H9 (cell line): ENCODE results near the gene PREB. TPM values are rescaled to one million over a fixed set of nuclear protein-coding genes. Genes with fewer than 3 reads are reported as not detected.

Experiments used
- DNase-seq: peaks from one replicate; pipeline ENCODE4 v3.0.0-alpha.2; 2017
- H2AFZ ChIP-seq: one replicate; pipeline ENCODE4 v1.6.1; 2013; ENCODE audit warnings: mild to moderate bottlenecking, low read length, control low read depth, moderate library complexity
- H2AK5ac ChIP-seq: 2 replicates; pipeline ENCODE4 v1.6.1; 2013; ENCODE audit warnings: low read length, control low read depth, mixed read lengths; ENCODE audit not compliant: insufficient read length
- H2BK120ac ChIP-seq: one replicate; pipeline ENCODE4 v1.6.1; 2013; ENCODE audit warnings: low read depth, mild to moderate bottlenecking, low read length, control low read depth, inconsistent platforms; ENCODE audit not compliant: poor library complexity, severe bottlenecking
- H2BK12ac ChIP-seq: 2 replicates; pipeline ENCODE4 v1.6.1; 2013; ENCODE audit warnings: low read length, control low read depth, mixed read lengths, low read depth; ENCODE audit not compliant: insufficient read length
- H2BK15ac ChIP-seq: 2 replicates; pipeline ENCODE4 v1.6.1; 2013; ENCODE audit warnings: low read depth, low read length, control low read depth
- H2BK20ac ChIP-seq: one replicate; pipeline ENCODE4 v1.6.1; 2013; ENCODE audit warnings: low read depth, mild to moderate bottlenecking, low read length, control low read depth, inconsistent platforms; ENCODE audit not compliant: poor library complexity, severe bottlenecking
- H2BK5ac ChIP-seq: 2 replicates; pipeline ENCODE4 v1.6.1; 2013; ENCODE audit warnings: low read length, control low read depth, mixed read lengths; ENCODE audit not compliant: insufficient read length
- H3K14ac ChIP-seq: 2 replicates; pipeline ENCODE4 v1.6.1; 2013; ENCODE audit warnings: low read length, control low read depth; ENCODE audit not compliant: insufficient read depth
- H3K18ac ChIP-seq: 2 replicates; pipeline ENCODE4 v1.6.1; 2013; ENCODE audit warnings: low read depth, mild to moderate bottlenecking, mixed read lengths, low read length, control low read depth; ENCODE audit not compliant: insufficient read length
- H3K23ac ChIP-seq: 2 replicates; pipeline ENCODE4 v1.6.1; 2013; ENCODE audit warnings: low read length, control low read depth, mixed read lengths, low read depth; ENCODE audit not compliant: insufficient read length
- H3K23me2 ChIP-seq: 2 replicates; pipeline ENCODE4 v1.6.1; 2013; ENCODE audit warnings: low read depth, mild to moderate bottlenecking, mixed read lengths, low read length, control low read depth; ENCODE audit not compliant: insufficient read length, poor library complexity, severe bottlenecking
- H3K27ac ChIP-seq: 2 replicates; pipeline ENCODE4 v1.5.1; 2013; ENCODE audit warnings: low read length, control low read depth, mixed read lengths, low read depth; ENCODE audit not compliant: insufficient read length
- H3K27me3 ChIP-seq: 2 replicates; pipeline ENCODE4 v1.6.1; 2013; ENCODE audit warnings: low read length, control low read depth, inconsistent platforms; ENCODE audit not compliant: insufficient read depth
- H3K4ac ChIP-seq: 2 replicates; pipeline ENCODE4 v1.6.1; 2013; ENCODE audit warnings: low read depth, mild to moderate bottlenecking, control low read depth, inconsistent platforms, low read length, moderate library complexity
- H3K4me1 ChIP-seq: 2 replicates; pipeline ENCODE4 v1.6.1; 2013; ENCODE audit warnings: low read length, control low read depth, inconsistent platforms; ENCODE audit not compliant: insufficient read depth
- H3K4me2 ChIP-seq: 2 replicates; pipeline ENCODE4 v1.6.1; 2013; ENCODE audit warnings: low read length, control low read depth, mixed read lengths; ENCODE audit not compliant: insufficient read length, insufficient read depth
- H3K56ac ChIP-seq: 2 replicates; pipeline ENCODE4 v1.6.1; 2013; ENCODE audit warnings: low read depth, mild to moderate bottlenecking, mixed read lengths, low read length, control low read depth; ENCODE audit not compliant: insufficient read length
- H3K79me1 ChIP-seq: 2 replicates; pipeline ENCODE4 v1.6.1; 2013; ENCODE audit warnings: low read depth, mild to moderate bottlenecking, moderate library complexity, low read length, control low read depth, inconsistent platforms; ENCODE audit not compliant: insufficient read depth, poor library complexity, severe bottlenecking
- H3K79me2 ChIP-seq: 2 replicates; pipeline ENCODE4 v1.6.1; 2013; ENCODE audit warnings: low read length, control low read depth, inconsistent platforms; ENCODE audit not compliant: insufficient read depth
- H3K9ac ChIP-seq: 2 replicates; pipeline ENCODE4 v1.6.1; 2013; ENCODE audit warnings: low read length, control low read depth, mixed read lengths; ENCODE audit not compliant: insufficient read length; ENCODE audit errors: extremely low read depth
- H3K9me3 ChIP-seq: one replicate; pipeline ENCODE4 v1.6.1; 2013; ENCODE audit warnings: low read depth, low read length, inconsistent platforms; ENCODE audit not compliant: control insufficient read depth
- H3T11ph ChIP-seq: one replicate; pipeline ENCODE4 v1.6.1; 2013; ENCODE audit warnings: mild to moderate bottlenecking, low read length, control low read depth, inconsistent platforms
- H4K20me1 ChIP-seq: one replicate; pipeline ENCODE4 v1.6.1; 2013; ENCODE audit not compliant: control insufficient read depth, insufficient read length, insufficient read depth
- H4K5ac ChIP-seq: 2 replicates; pipeline ENCODE4 v1.6.1; 2013; ENCODE audit warnings: low read depth, mild to moderate bottlenecking, mixed read lengths, low read length, control low read depth; ENCODE audit not compliant: insufficient read length
- H4K8ac ChIP-seq: replicated peaks from 2 replicates; pipeline ENCODE4 v1.6.1; 2013; ENCODE audit warnings: low read length, control low read depth, mixed read lengths, low read depth; ENCODE audit not compliant: insufficient read length
- H4K91ac ChIP-seq: 2 replicates; pipeline ENCODE4 v1.6.1; 2013; ENCODE audit warnings: low read depth, mild to moderate bottlenecking, moderate library complexity, mixed read lengths, low read length, control low read depth; ENCODE audit not compliant: insufficient read length
- H3K27ac Mint-ChIP-seq, 3 experiments: 2 replicates in 2 of 3; 3 replicates in 1 of 3; pipeline ENCODE4 v1.8.0; 2020 to 2021; ENCODE audit warnings: mixed read lengths in 3 of 3, mild to moderate bottlenecking in 1 of 3, moderate library complexity in 1 of 3
- H3K27me3 Mint-ChIP-seq: 2 replicates; pipeline ENCODE4 v1.8.0; 2021; ENCODE audit warnings: low read depth, mild to moderate bottlenecking, moderate library complexity, mixed read lengths
- H3K36me3 Mint-ChIP-seq, 3 experiments: 2 replicates in 2 of 3; 3 replicates in 1 of 3; pipeline ENCODE4 v1.8.0; 2020 to 2021; ENCODE audit warnings: low read depth in 3 of 3, mixed read lengths in 3 of 3; ENCODE audit not compliant: insufficient read depth in 1 of 3
- H3K4me1 Mint-ChIP-seq, 2 experiments: 2 replicates each; pipeline ENCODE4 v1.8.0; 2020; ENCODE audit warnings: mixed read lengths in 2 of 2
- H3K4me3 Mint-ChIP-seq, 2 experiments: 2 replicates in 1 of 2; 3 replicates in 1 of 2; pipeline ENCODE4 v1.8.0; 2020 to 2021; ENCODE audit warnings: mild to moderate bottlenecking in 2 of 2, mixed read lengths in 2 of 2, moderate library complexity in 1 of 2
- H3K9me3 Mint-ChIP-seq, 2 experiments: 2 replicates in 1 of 2; 3 replicates in 1 of 2; pipeline ENCODE4 v1.8.0; 2020; ENCODE audit warnings: mild to moderate bottlenecking in 2 of 2, mixed read lengths in 2 of 2, moderate library complexity in 1 of 2
- WGBS: extraction: QIAGEN DNeasy Blood & Tissue Kit; methylation state at CpG from one replicate; pipeline ENCODE4 v1.1.7; 2013; ENCODE audit warnings: missing lambda C conversion rate, low lambda C conversion rate, mixed read lengths; ENCODE audit not compliant: insufficient read length; ENCODE audit errors: extremely low coverage; 5-methylcytosine and 5-hydroxymethylcytosine counted together
- total RNA-seq: library from RNA; stranded (reverse); gene quantifications from 2 replicates; pipeline ENCODE4 v1.2.1, GENCODE V29; 2021
- TF ChIP-seq, protein P1 (sequence below): fragments of 200-600 bp; sonication (generic); conservative IDR thresholded peaks from 3 replicates; pipeline ENCODE4 v1.8.0; 2021; ENCODE audit warnings: antibody characterized with exemption, mild to moderate bottlenecking

Gene PREB
- total RNA-seq, 1 experiment from 2014 or later, result 43.6 TPM

DNA sequence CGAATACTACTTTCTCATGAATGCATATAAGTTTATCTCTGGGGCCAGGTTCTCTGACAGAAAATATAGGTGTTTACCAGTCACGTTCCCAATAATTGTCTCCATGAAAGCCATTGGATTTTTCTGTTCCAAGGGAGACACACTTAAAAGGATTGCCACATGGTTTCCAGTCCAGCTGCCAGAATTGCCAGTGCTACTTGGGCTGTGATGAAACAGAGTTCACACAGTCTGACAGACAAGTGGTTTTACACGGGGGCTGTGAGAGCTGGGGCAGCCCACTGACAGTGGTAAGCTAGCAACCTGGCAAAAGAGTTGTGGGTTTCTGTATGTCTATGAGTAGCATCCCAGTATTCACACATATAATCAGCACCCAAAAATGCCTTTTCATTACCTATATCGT lies 49.7 kb upstream of the PREB start:
- H4K91ac ChIP-seq, result no peak overlapping the region
- H3K36me3 Mint-ChIP-seq, result no peaks in the 10 kb centered on the region
- no peak overlapping the region for H3T11ph ChIP-seq
- no peaks in the 10 kb centered on the region for H3K9me3 Mint-ChIP-seq
- no peak overlapping the region for H3K4me3 Mint-ChIP-seq
- no peak overlapping the region for H4K8ac ChIP-seq
- no peak for DNase-seq
- H3K79me2 ChIP-seq, result no peaks in the 10 kb centered on the region
- H2BK15ac ChIP-seq, result no peak overlapping the region
- no peak overlapping the region for H2BK12ac ChIP-seq
- no peak overlapping the region for H2BK120ac ChIP-seq
- H3K9ac ChIP-seq, result no peak overlapping the region
- H3K14ac ChIP-seq, result no peak overlapping the region
- no peaks in the 10 kb centered on the region for H3K9me3 ChIP-seq
- no peak overlapping the region for H2AK5ac ChIP-seq
- H3K4ac ChIP-seq, result no peak overlapping the region
- no peaks in the 10 kb centered on the region for H3K27me3 ChIP-seq
- no peak overlapping the region for H3K18ac ChIP-seq
- H3K4me1 Mint-ChIP-seq, result no peaks in the 10 kb centered on the region
- no peak overlapping the region for H4K5ac ChIP-seq
- TF ChIP-seq, protein P1, sequence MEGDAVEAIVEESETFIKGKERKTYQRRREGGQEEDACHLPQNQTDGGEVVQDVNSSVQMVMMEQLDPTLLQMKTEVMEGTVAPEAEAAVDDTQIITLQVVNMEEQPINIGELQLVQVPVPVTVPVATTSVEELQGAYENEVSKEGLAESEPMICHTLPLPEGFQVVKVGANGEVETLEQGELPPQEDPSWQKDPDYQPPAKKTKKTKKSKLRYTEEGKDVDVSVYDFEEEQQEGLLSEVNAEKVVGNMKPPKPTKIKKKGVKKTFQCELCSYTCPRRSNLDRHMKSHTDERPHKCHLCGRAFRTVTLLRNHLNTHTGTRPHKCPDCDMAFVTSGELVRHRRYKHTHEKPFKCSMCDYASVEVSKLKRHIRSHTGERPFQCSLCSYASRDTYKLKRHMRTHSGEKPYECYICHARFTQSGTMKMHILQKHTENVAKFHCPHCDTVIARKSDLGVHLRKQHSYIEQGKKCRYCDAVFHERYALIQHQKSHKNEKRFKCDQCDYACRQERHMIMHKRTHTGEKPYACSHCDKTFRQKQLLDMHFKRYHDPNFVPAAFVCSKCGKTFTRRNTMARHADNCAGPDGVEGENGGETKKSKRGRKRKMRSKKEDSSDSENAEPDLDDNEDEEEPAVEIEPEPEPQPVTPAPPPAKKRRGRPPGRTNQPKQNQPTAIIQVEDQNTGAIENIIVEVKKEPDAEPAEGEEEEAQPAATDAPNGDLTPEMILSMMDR, result no peak
- no peak overlapping the region for H3K56ac ChIP-seq
- H2BK5ac ChIP-seq, result no peak overlapping the region
- no peaks in the 10 kb centered on the region for H3K23me2 ChIP-seq
- H4K20me1 ChIP-seq, result no peaks in the 10 kb centered on the region
- peaks cover 11% of the 10 kb centered on the region for H3K27me3 Mint-ChIP-seq
- H3K79me1 ChIP-seq, result no peaks in the 10 kb centered on the region
- H3K23ac ChIP-seq, result no peak overlapping the region
- no peaks in the 10 kb centered on the region for H3K4me1 ChIP-seq
- H2AFZ ChIP-seq, result no peak overlapping the region
- no peak overlapping the region for H3K27ac Mint-ChIP-seq
- H3K27ac ChIP-seq, result no peak overlapping the region
- WGBS, result no CpG with 5 or more reads among the region's 4 CpGs
- H3K4me2 ChIP-seq, result no peak overlapping the region
- no peak overlapping the region for H2BK20ac ChIP-seq
